Measurements from ENCODE around the gene ANKRD23.
A peak's percentile ranks its signal among the peaks of the same experiment; 100 is the strongest.
"Not testable (repeated sequence)": the region's sequence is repeated elsewhere in the genome, so short reads cannot be mapped to it uniquely, and the experiment has no call there.

ANKRD23 gene

GRCh38 chr2:96819128-96819875 lies 24.5 kb downstream of the ANKRD23 start:
- DNase-seq (ENCODE audit: low read depth in 4 of 4, low spot score in 1 of 4) = no peak

GRCh38 chr2:96817882-96818281 lies 25.9 kb downstream of the ANKRD23 start:
- DNase-seq (ENCODE audit: low read depth in 4 of 4, low spot score in 1 of 4) = no peak

GRCh38 chr2:96816836-96817702 lies 26.8 kb downstream of the ANKRD23 start:
- no peak for DNase-seq (ENCODE audit: low read depth in 4 of 4, low spot score in 1 of 4)

GRCh38 chr2:96816127-96816835 lies 27.5 kb downstream of the ANKRD23 start, which contains the start of gene CNNM3:
Gene CNNM3, plus strand, starts transcription at chr2:96816268. Its CDS starts 10 bp downstream, at chr2:96816278.
- peak; percentile 88 to 98 (median 95) for DNase-seq (ENCODE audit: low read depth in 4 of 4, low spot score in 1 of 4)

- no peak for DNase-seq (ENCODE audit: low read depth in 4 of 4, low spot score in 1 of 4)
These were observed 28.3 kb downstream of the ANKRD23 start for GRCh38 chr2:96815326-96816126.

DNA sequence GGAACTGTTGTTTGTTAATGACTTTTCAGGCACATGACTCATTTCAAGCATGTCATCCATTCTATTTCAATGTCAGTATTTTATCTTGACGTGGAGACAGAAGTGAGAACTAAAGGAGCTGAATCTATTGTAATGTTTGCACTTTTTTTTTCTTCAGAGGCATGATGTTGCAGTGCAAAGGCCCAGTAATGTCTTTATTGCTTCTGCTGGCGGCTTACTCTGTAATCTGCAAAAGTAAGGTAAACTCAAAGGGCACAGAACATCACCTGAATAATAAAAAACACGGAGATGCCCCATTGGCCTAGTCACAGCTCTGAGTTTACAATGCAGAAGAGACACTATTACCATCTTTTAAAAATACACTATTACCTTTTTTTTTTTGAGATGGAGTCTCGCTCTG lies 30.2 kb downstream of the ANKRD23 start:
- DNase-seq (ENCODE audit: low read depth in 4 of 4, low spot score in 1 of 4) = no peak

- DNase-seq (ENCODE audit: low read depth in 4 of 4, low spot score in 1 of 4) = no peak
These were observed 31.9 kb downstream of the ANKRD23 start for GRCh38 chr2:96811917-96812316.

DNA sequence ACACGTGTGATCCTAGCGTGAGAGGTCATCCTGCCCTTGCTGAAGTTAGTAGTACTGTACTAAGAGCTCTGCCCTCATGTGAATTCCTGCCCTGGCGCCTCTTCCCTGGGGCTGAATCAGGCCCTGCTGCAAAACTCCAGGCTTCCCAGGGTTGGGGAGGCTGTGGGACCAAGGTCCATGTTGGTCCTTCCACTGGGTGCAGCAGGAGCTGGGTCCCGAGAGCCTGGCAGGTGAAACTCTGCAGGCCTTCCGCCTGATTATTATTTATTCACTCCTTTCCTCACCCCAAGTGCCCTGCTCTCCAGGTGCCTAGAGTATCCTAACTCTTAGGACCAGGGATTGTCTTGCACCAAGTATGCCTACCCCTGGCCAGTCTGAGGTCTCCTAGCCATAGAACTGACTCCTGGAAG lies 33.0 kb downstream of the ANKRD23 start:
- DNase-seq (ENCODE audit: low read depth in 4 of 4, low spot score in 1 of 4) = no peak

DNA sequence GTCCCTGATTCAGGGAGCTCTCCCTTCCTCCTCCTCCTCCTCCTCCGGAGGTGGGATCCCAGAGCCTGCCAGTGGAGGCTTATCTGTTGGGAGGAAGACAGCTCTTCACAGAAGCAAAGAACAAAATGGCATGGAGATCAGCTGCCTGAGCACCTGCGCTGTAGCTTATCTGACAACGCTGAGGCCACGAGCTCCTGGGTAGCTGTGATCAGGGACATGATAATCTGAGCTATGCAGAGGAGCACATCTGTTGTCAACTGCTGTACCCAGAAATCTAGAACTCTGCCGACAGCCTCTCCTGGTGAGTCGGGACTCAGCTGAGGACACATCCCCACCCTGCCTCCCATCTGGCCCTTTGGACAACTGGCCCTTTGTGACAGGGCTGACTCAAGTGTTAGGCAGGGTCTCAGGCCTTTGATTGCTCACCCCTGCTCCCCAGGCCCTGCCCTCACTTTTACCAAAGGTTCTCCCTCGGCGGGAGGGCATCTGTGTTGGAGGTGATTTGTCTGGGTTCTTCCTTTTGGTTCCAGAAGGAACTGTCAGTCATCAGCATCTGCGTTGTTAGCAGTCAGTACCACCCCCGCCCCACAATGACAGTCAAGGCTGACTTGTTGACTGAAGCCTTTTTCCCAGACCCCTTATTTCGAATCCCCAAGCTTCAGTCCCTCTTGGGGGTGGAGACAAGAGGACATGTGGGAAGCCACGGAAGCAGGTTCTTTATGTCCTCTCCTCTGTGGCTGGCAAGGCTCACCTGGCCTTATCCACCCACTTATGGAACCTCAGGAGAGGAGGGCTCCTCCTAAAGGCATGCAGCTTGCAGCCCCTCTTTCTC lies 33.7 kb downstream of the ANKRD23 start:
- no peak for DNase-seq (ENCODE audit: low read depth in 4 of 4, low spot score in 1 of 4)

GRCh38 chr2:96809216-96809882 lies 34.5 kb downstream of the ANKRD23 start:
- no peak for DNase-seq (ENCODE audit: low read depth in 4 of 4, low spot score in 1 of 4)

- no peak for DNase-seq (ENCODE audit: low read depth in 4 of 4, low spot score in 1 of 4)
These were observed 35.5 kb downstream of the ANKRD23 start for GRCh38 chr2:96808176-96808837.

GRCh38 chr2:96807127-96807471 lies 36.7 kb downstream of the ANKRD23 start:
- no peak for DNase-seq (ENCODE audit: low read depth in 4 of 4, low spot score in 1 of 4)

GRCh38 chr2:96806468-96807126 lies 37.2 kb downstream of the ANKRD23 start:
- no peak for DNase-seq (ENCODE audit: low read depth in 4 of 4, low spot score in 1 of 4)

DNA sequence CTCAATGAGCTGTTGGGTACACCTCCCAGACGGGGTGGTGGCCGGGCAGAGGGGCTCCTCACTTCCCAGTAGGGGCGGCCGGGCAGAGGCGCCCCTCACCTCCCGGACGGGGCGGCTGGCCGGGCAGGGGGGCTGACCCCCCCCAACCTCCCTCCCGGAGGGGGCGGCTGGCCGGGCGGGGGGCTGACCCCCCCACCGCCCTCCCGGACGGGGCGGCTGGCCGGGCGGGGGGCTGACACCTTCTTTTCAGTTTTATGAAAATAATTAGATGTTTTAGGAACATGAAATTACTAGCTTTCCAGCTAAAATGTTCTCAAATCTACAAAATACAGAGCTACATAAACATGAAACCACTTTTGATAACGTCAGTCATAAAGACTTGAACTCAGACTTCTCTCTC lies 37.9 kb downstream of the ANKRD23 start:
- DNase-seq (ENCODE audit: low read depth in 4 of 4, low spot score in 1 of 4) = not testable (repeated sequence)

- DNase-seq (ENCODE audit: low read depth in 4 of 4, low spot score in 1 of 4) = no peak
These were observed 38.8 kb downstream of the ANKRD23 start for GRCh38 chr2:96804986-96805385.

DNA sequence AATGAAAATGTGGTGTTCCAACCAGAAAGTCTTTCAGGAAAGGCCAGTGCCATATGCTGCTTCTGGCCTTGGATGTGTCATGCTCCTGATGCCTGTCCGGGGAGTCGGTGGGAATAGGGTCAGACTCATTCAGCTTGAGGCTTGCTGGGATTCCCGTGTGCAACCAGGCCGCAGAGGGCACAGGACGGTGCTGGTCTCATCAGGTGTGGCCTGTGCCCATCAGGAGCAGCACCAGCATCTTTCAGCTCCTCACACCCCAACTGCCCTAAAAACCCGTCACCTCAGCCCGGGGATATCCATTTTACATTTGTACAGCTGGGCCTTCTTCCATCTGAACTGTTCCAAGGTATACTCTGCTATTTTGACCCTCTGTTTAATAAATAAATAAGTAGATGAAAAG lies 41.1 kb downstream of the ANKRD23 start:
- no peak for DNase-seq (ENCODE audit: low read depth in 4 of 4, low spot score in 1 of 4)

DNA sequence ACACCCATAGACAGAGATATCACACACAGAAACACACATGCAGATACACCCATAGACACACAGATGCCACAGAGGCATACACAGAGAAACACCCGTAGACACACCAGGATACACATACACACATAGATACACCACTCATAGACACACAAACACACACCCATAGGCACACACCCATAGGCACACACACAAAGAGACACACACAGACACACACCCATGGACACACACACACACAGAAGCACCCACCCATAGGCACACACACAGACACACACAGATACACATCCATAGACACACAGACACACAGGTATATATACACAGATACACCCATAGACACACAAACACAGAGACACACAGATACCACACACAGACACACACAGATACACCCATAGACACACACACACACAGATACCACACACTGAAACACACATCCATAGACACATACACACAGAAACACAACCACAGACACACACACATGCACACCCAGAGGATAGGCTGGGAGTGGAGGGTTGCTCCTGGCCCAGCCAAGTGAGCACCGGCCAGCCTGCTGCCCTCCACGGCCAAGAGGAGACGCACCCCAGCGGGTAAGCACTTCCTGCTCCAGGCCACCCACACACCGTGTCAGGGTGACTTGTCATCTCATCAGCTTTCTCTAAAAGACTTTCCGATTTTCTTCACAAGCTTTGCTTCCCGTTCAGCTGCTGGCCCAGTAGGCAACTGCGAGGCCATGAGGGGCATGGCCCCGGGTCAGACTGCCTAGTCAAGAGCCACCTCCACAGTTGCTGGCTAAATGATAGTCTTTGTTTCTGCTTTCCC lies 41.8 kb downstream of the ANKRD23 start:
- peak in 2 of 4 experiments; percentile 17 to 33 for DNase-seq (ENCODE audit: low read depth in 4 of 4, low spot score in 1 of 4)
